Testis (tissue), 2 donors: ENCODE data around the gene CUX1.

ENCODE experiments used
- POLR2A ChIP-seq: fragments of 450-650 bp; IDR thresholded peaks from one replicate; pipeline ENCODE4 v1.6.1; 2017; ENCODE audit warnings: antibody characterized with exemption, mild to moderate bottlenecking, moderate library complexity
- TF ChIP-seq, protein P1 (sequence below), 3 experiments: fragments of 450-650 bp in 2 of 3; fragments of 200-600 bp in 1 of 3; sonication (generic) in 1 of 3; IDR thresholded peaks; one replicate each; pipeline ENCODE4 v1.5.1; 2016 to 2019; ENCODE audit warnings: antibody characterized with exemption in 3 of 3, mild to moderate bottlenecking in 2 of 3, moderate library complexity in 1 of 3

DNA sequence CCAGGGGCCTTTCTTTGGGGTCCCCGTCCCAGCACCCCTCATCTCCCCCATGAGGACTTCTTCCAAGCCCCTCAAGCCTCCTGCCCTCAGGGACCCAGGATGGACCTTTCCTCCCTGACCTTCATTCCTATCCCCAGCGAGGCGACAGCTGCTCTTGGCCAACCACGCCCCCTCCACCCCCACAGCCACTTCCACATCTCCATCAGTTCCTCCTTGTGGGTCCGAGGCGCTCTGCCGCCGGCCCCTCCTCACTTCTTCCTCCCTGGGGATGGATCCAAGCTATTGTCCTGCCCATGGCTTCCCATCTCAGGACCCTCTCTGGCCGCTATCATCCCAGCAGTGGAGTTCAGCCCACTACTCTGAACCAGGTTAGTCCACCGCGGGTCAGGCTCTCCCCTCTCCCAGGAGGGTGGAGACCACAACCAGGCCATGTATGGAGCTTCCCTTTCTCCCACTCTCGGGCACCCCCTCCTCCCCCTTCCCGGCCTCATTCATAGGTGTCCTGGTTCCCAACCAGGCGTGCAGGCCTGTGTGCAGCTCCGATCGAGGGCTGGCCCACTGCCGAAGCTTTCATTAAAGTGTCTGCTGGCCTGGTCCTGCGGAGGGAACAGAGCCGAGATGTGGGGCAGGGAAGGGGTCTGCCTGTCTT is 467.6 kb downstream of the CUX1 start:
- TF ChIP-seq, protein P1, sequence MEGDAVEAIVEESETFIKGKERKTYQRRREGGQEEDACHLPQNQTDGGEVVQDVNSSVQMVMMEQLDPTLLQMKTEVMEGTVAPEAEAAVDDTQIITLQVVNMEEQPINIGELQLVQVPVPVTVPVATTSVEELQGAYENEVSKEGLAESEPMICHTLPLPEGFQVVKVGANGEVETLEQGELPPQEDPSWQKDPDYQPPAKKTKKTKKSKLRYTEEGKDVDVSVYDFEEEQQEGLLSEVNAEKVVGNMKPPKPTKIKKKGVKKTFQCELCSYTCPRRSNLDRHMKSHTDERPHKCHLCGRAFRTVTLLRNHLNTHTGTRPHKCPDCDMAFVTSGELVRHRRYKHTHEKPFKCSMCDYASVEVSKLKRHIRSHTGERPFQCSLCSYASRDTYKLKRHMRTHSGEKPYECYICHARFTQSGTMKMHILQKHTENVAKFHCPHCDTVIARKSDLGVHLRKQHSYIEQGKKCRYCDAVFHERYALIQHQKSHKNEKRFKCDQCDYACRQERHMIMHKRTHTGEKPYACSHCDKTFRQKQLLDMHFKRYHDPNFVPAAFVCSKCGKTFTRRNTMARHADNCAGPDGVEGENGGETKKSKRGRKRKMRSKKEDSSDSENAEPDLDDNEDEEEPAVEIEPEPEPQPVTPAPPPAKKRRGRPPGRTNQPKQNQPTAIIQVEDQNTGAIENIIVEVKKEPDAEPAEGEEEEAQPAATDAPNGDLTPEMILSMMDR (IDR thresholded peaks at IDR 0.05), result no peak
- TF ChIP-seq POLR2A, result no peak
